ENCODE results near the gene BRSK2.

BRSK2 gene

DNA sequence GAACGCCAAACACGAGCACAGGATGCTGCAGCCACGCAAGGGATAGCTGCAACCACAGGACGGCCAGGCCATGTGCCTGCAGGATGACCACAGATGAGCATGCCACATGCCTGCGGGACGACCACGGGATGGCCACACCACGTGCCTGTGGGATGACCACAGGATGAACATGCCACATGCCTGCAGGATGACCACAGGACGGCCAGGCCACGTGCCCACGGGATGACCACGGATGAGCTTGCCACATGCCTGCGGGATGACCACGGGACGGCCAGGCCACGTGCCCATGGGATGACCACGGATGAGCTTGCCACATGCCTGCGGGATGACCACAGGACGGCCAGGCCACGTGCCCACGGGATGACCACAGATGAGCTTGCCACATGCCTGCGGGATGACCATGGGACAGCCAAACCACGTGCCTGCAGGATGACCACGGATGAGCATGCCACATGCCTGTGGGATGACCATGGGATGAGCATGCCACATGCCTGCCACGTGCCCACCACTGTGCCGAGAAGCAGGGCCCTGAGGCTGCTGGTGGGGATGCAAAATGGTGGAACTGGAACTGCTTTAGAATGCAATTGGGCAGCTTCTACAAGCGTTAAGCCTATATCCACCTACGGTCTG, 109.6 kb downstream of the BRSK2 start:
- no peak overlapping the region for H3K9ac ChIP-seq (ENCODE audit: low read length in 2 of 2)
- no peaks in the 10 kb centered on the region for H3K9me3 ChIP-seq (ENCODE audit: control insufficient read depth in 2 of 2, low read length in 2 of 2)
- H3K36me3 ChIP-seq (ENCODE audit: control insufficient read depth in 2 of 2, insufficient read depth in 2 of 2, low read length in 2 of 2), result peaks cover 3% of the 10 kb centered on the region in 2 donors
- H3K4me1 ChIP-seq (ENCODE audit: control insufficient read depth, insufficient read depth, low read length), result peaks cover 32% of the 10 kb centered on the region
- no peaks in the 10 kb centered on the region for H3K27me3 ChIP-seq (ENCODE audit: control insufficient read depth in 1 of 2, insufficient read depth in 2 of 2, low read length in 2 of 2)
- H3K4me3 ChIP-seq (ENCODE audit: low read length in 2 of 2), result no peak overlapping the region
- no peak overlapping the region for H3K27ac ChIP-seq (ENCODE audit: low read length)

DNA sequence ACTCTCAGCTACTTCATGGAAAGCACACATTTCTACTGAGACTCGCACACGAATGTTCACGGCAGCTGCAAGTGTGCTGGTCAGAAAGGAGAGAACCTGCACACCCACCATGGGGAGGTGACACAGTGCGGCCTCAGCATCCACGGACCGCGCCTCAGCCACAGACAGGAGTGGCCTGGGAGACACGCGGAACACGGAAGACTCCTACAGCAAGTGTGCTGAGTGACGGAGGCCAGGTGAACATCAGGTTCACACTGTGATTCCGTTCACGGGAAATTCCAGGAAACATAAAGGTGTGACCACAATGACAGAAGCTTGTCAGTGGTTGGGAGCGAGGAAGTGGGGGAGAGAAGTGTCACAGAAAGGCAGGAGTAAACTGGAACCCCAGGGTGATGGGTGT, 110.2 kb downstream of the BRSK2 start:
- Histone ChIP-seq H3K27me3 (ENCODE audit: control insufficient read depth in 1 of 2, insufficient read depth in 2 of 2, low read length in 2 of 2) (no peaks in the 10 kb centered on the region), H3K4me1 (ENCODE audit: control insufficient read depth, insufficient read depth, low read length) (peaks cover 35% of the 10 kb centered on the region), H3K4me3 (ENCODE audit: low read length in 2 of 2) (no peak overlapping the region), H3K9me3 (ENCODE audit: control insufficient read depth in 2 of 2, low read length in 2 of 2) (no peaks in the 10 kb centered on the region), H3K27ac (ENCODE audit: low read length) (no peak overlapping the region), H3K36me3 (ENCODE audit: control insufficient read depth in 2 of 2, insufficient read depth in 2 of 2, low read length in 2 of 2) (peaks cover 3% of the 10 kb centered on the region in 2 donors), H3K9ac (ENCODE audit: low read length in 2 of 2) (no peak overlapping the region)

GRCh38 chr11:1500466-1501420, 111.0 kb downstream of the BRSK2 start:
- peaks cover 3% of the 10 kb centered on the region in 2 donors for H3K36me3 ChIP-seq (ENCODE audit: control insufficient read depth in 2 of 2, insufficient read depth in 2 of 2, low read length in 2 of 2)
- peaks cover 35% of the 10 kb centered on the region for H3K4me1 ChIP-seq (ENCODE audit: control insufficient read depth, insufficient read depth, low read length)
- H3K9me3 ChIP-seq (ENCODE audit: control insufficient read depth in 2 of 2, low read length in 2 of 2), result no peaks in the 10 kb centered on the region
- no peaks in the 10 kb centered on the region for H3K27me3 ChIP-seq (ENCODE audit: control insufficient read depth in 1 of 2, insufficient read depth in 2 of 2, low read length in 2 of 2)
- no peak overlapping the region for H3K27ac ChIP-seq (ENCODE audit: low read length)
- no peak overlapping the region for H3K4me3 ChIP-seq (ENCODE audit: low read length in 2 of 2)
- no peak overlapping the region for H3K9ac ChIP-seq (ENCODE audit: low read length in 2 of 2)

- Histone ChIP-seq H3K27ac (ENCODE audit: low read length) (no peak overlapping the region), H3K36me3 (ENCODE audit: control insufficient read depth in 2 of 2, insufficient read depth in 2 of 2, low read length in 2 of 2) (peaks cover 3% of the 10 kb centered on the region in 2 donors), H3K4me3 (ENCODE audit: low read length in 2 of 2) (no peak overlapping the region), H3K4me1 (ENCODE audit: control insufficient read depth, insufficient read depth, low read length) (peaks cover 38% of the 10 kb centered on the region), H3K9me3 (ENCODE audit: control insufficient read depth in 2 of 2, low read length in 2 of 2) (no peaks in the 10 kb centered on the region), H3K27me3 (ENCODE audit: control insufficient read depth in 1 of 2, insufficient read depth in 2 of 2, low read length in 2 of 2) (no peaks in the 10 kb centered on the region), H3K9ac (ENCODE audit: low read length in 2 of 2) (no peak overlapping the region)
Observed at GRCh38 chr11:1501421-1502167, 111.9 kb downstream of the BRSK2 start.

DNA sequence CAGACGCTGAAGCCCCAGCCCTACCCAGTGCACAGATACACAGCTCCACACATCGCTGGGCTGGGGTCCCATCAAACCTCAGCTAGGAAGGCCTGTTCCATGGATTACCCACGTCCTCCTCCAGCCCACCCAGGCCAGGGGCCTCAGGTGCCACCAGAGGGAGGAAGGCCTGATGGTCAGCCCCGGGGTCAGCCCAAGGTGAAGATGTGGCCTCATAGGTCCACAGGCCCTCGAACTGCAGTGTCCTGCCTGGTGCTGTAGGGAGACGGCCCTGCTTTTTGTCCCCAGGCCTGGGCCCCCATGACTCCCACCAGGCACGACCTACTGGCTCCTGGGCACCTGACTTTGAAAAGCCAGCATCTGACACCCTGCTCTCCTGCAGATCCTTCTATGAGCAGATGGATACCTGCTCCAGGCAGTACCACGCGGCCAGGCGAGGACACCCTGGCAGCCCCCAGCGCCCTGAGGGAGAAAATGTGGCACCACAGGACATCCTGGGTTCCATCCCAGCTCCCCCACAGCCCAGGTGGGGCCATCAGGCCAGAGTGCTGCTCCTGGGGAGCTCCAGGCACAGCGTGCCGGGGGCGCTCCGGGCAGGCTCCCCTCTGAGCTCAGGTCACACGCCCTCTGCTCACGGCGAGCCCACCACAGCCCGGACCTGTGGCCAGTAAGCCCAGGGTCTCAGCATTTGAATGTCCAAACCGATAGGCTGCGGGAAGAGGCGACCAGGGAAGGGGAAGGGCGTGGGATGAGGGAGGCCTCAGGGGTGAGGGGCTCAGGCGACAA, 112.6 kb downstream of the BRSK2 start:
- Histone ChIP-seq H3K27ac (ENCODE audit: low read length) (peak overlapping the region; percentile 41), H3K9me3 (ENCODE audit: control insufficient read depth in 2 of 2, low read length in 2 of 2) (no peaks in the 10 kb centered on the region), H3K36me3 (ENCODE audit: control insufficient read depth in 2 of 2, insufficient read depth in 2 of 2, low read length in 2 of 2) (peaks cover 3% of the 10 kb centered on the region in 2 donors), H3K9ac (ENCODE audit: low read length in 2 of 2) (no peak overlapping the region), H3K4me3 (ENCODE audit: low read length in 2 of 2) (peak overlapping the region in 1 of 2 donors; percentile 35), H3K4me1 (ENCODE audit: control insufficient read depth, insufficient read depth, low read length) (peaks cover 45% of the 10 kb centered on the region), H3K27me3 (ENCODE audit: control insufficient read depth in 1 of 2, insufficient read depth in 2 of 2, low read length in 2 of 2) (no peaks in the 10 kb centered on the region)

GRCh38 chr11:1502954-1503707, 113.4 kb downstream of the BRSK2 start:
- Histone ChIP-seq H3K27me3 (ENCODE audit: control insufficient read depth in 1 of 2, insufficient read depth in 2 of 2, low read length in 2 of 2) (no peaks in the 10 kb centered on the region), H3K4me3 (ENCODE audit: low read length in 2 of 2) (peak overlapping the region in 1 of 2 donors; percentile 35), H3K27ac (ENCODE audit: low read length) (peak overlapping the region; percentile 41), H3K9ac (ENCODE audit: low read length in 2 of 2) (peak overlapping the region in 1 of 2 donors; percentile 14), H3K4me1 (ENCODE audit: control insufficient read depth, insufficient read depth, low read length) (peaks cover 53% of the 10 kb centered on the region), H3K36me3 (ENCODE audit: control insufficient read depth in 2 of 2, insufficient read depth in 2 of 2, low read length in 2 of 2) (peaks cover 3% of the 10 kb centered on the region in 2 donors), H3K9me3 (ENCODE audit: control insufficient read depth in 2 of 2, low read length in 2 of 2) (no peaks in the 10 kb centered on the region)

DNA sequence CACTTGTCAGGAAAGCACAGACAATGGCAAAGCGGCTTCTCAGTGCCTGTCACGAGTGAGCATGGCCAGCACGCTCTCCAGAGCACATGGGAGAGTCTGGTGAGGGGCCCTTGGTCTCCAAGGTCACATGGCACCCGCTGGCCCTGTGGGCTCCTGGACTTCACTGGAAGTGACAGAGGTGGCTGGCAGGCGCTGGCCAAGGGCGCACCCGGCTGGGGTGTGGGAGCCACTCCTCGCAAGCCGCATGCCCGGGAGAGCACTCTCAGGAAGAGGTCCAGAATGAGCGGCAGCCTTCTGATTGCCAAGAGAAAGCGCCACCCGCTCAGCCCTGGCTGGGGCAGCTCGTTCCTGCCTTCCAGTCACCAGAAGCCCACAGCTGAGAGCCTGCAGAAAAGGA, 114.0 kb downstream of the BRSK2 start:
- H3K4me1 ChIP-seq (ENCODE audit: control insufficient read depth, insufficient read depth, low read length), result peaks cover 57% of the 10 kb centered on the region
- no peak overlapping the region for H3K4me3 ChIP-seq (ENCODE audit: low read length in 2 of 2)
- no peaks in the 10 kb centered on the region for H3K27me3 ChIP-seq (ENCODE audit: control insufficient read depth in 1 of 2, insufficient read depth in 2 of 2, low read length in 2 of 2)
- peak overlapping the region; percentile 41 for H3K27ac ChIP-seq (ENCODE audit: low read length)
- no peaks in the 10 kb centered on the region for H3K9me3 ChIP-seq (ENCODE audit: control insufficient read depth in 2 of 2, low read length in 2 of 2)
- H3K36me3 ChIP-seq (ENCODE audit: control insufficient read depth in 2 of 2, insufficient read depth in 2 of 2, low read length in 2 of 2), result peaks cover 3% of the 10 kb centered on the region in 2 donors
- H3K9ac ChIP-seq (ENCODE audit: low read length in 2 of 2), result peak overlapping the region in 1 of 2 donors; percentile 14

- Histone ChIP-seq H3K27me3 (ENCODE audit: control insufficient read depth in 1 of 2, insufficient read depth in 2 of 2, low read length in 2 of 2) (no peaks in the 10 kb centered on the region), H3K27ac (ENCODE audit: low read length) (peak overlapping the region; percentile 41), H3K4me1 (ENCODE audit: control insufficient read depth, insufficient read depth, low read length) (peaks cover 58% of the 10 kb centered on the region), H3K36me3 (ENCODE audit: control insufficient read depth in 2 of 2, insufficient read depth in 2 of 2, low read length in 2 of 2) (peaks cover 2% of the 10 kb centered on the region in 2 donors), H3K9me3 (ENCODE audit: control insufficient read depth in 2 of 2, low read length in 2 of 2) (no peaks in the 10 kb centered on the region), H3K9ac (ENCODE audit: low read length in 2 of 2) (no peak overlapping the region), H3K4me3 (ENCODE audit: low read length in 2 of 2) (no peak overlapping the region)
Observed at GRCh38 chr11:1504138-1504537, 114.4 kb downstream of the BRSK2 start.

GRCh38 chr11:1504581-1505290, 115.0 kb downstream of the BRSK2 start:
- no peaks in the 10 kb centered on the region for H3K27me3 ChIP-seq (ENCODE audit: control insufficient read depth in 1 of 2, insufficient read depth in 2 of 2, low read length in 2 of 2)
- H3K9me3 ChIP-seq (ENCODE audit: control insufficient read depth in 2 of 2, low read length in 2 of 2), result no peaks in the 10 kb centered on the region
- H3K9ac ChIP-seq (ENCODE audit: low read length in 2 of 2), result no peak overlapping the region
- no peaks in the 10 kb centered on the region for H3K36me3 ChIP-seq (ENCODE audit: control insufficient read depth in 2 of 2, insufficient read depth in 2 of 2, low read length in 2 of 2)
- peaks cover 60% of the 10 kb centered on the region for H3K4me1 ChIP-seq (ENCODE audit: control insufficient read depth, insufficient read depth, low read length)
- H3K4me3 ChIP-seq (ENCODE audit: low read length in 2 of 2), result no peak overlapping the region
- H3K27ac ChIP-seq (ENCODE audit: low read length), result no peak overlapping the region
